ENCODE data around the gene SOX21.

The SOX21 gene

GRCh38 chr13:94673851-94674250, 38.5 kb downstream of the SOX21 start:
- H3K27ac ChIP-seq (ENCODE audit: low read depth, low read length, poor library complexity, severe bottlenecking): no peak overlapping the region
- H3K36me3 ChIP-seq (ENCODE audit: insufficient read depth, low read length): no peaks in the 10 kb centered on the region

GRCh38 chr13:94672400-94672799, 39.9 kb downstream of the SOX21 start:
- Histone ChIP-seq H3K27me3 (ENCODE audit: insufficient read depth, low read length) (peaks cover 9% of the 10 kb centered on the region; the same call in 1 of the 2 replicates), H3K4me1 (ENCODE audit: insufficient read depth, low read length, severe bottlenecking) (no peaks in the 10 kb centered on the region), H2AFZ (ENCODE audit: low read length) (no peak overlapping the region)

More at GRCh38 chr13:94673851-94674250, 38.5 kb downstream of the SOX21 start:
- H3F3A ChIP-seq (ENCODE audit: insufficient read depth, low read length): no peaks in the 10 kb centered on the region
- H3K27me3 ChIP-seq (ENCODE audit: insufficient read depth, low read length): no peaks in the 10 kb centered on the region
- H3K9me2 ChIP-seq (ENCODE audit: low read depth, low read length): no peaks in the 10 kb centered on the region
- no peak overlapping the region for H3K4me2 ChIP-seq (ENCODE audit: low read length)
- no peak overlapping the region for H2AFZ ChIP-seq (ENCODE audit: low read length)
- H3K9ac ChIP-seq (ENCODE audit: low read length): no peak overlapping the region
- H4K20me1 ChIP-seq (ENCODE audit: insufficient read depth, low read length): no peaks in the 10 kb centered on the region
- no peaks in the 10 kb centered on the region for H3K9me3 ChIP-seq (ENCODE audit: low read length)
- TF ChIP-seq CTCF (IDR thresholded peaks at IDR 0.05; ENCODE audit: low read length) (no peak), EZH2 (IDR thresholded peaks at IDR 0.05; ENCODE audit: borderline replicate concordance, low read length) (no peak)
- no peak overlapping the region for H3K4me3 ChIP-seq (ENCODE audit: low read depth, low read length, poor library complexity, severe bottlenecking)
- no peaks in the 10 kb centered on the region for H3K79me2 ChIP-seq (ENCODE audit: insufficient read depth, low read length)
- H3K4me1 ChIP-seq (ENCODE audit: insufficient read depth, low read length, severe bottlenecking): no peaks in the 10 kb centered on the region

GRCh38 chr13:94667190-94667589, 45.2 kb downstream of the SOX21 start:
- Histone ChIP-seq H3F3A (ENCODE audit: insufficient read depth, low read length) (no peaks in the 10 kb centered on the region), H3K4me1 (ENCODE audit: insufficient read depth, low read length, severe bottlenecking) (no peaks in the 10 kb centered on the region), H3K9me2 (ENCODE audit: low read depth, low read length) (no peaks in the 10 kb centered on the region), H2AFZ (ENCODE audit: low read length) (no peak overlapping the region), H3K27ac (ENCODE audit: low read depth, low read length, poor library complexity, severe bottlenecking) (no peak overlapping the region), H3K79me2 (ENCODE audit: insufficient read depth, low read length) (no peaks in the 10 kb centered on the region), H3K9ac (ENCODE audit: low read length) (no peak overlapping the region), H3K9me3 (ENCODE audit: low read length) (no peaks in the 10 kb centered on the region; the same call in 1 of the 2 replicates), H3K4me3 (ENCODE audit: low read depth, low read length, poor library complexity, severe bottlenecking) (no peak overlapping the region), H4K20me1 (ENCODE audit: insufficient read depth, low read length) (no peaks in the 10 kb centered on the region), H3K36me3 (ENCODE audit: insufficient read depth, low read length) (no peaks in the 10 kb centered on the region), H3K27me3 (ENCODE audit: insufficient read depth, low read length) (peaks cover 13% of the 10 kb centered on the region), H3K4me2 (ENCODE audit: low read length) (no peak overlapping the region)
- TF ChIP-seq CTCF (IDR thresholded peaks at IDR 0.05; ENCODE audit: low read length) (no peak), EZH2 (IDR thresholded peaks at IDR 0.05; ENCODE audit: borderline replicate concordance, low read length) (no peak)

More at GRCh38 chr13:94672400-94672799, 39.9 kb downstream of the SOX21 start:
- H3K36me3 ChIP-seq (ENCODE audit: insufficient read depth, low read length): no peaks in the 10 kb centered on the region
- H3K79me2 ChIP-seq (ENCODE audit: insufficient read depth, low read length): no peaks in the 10 kb centered on the region
- H3K27ac ChIP-seq (ENCODE audit: low read depth, low read length, poor library complexity, severe bottlenecking): no peak overlapping the region
- TF ChIP-seq CTCF (IDR thresholded peaks at IDR 0.05; ENCODE audit: low read length) (no peak), EZH2 (IDR thresholded peaks at IDR 0.05; ENCODE audit: borderline replicate concordance, low read length) (no peak)
- H4K20me1 ChIP-seq (ENCODE audit: insufficient read depth, low read length): no peaks in the 10 kb centered on the region
- no peak overlapping the region for H3K9ac ChIP-seq (ENCODE audit: low read length)
- no peaks in the 10 kb centered on the region for H3F3A ChIP-seq (ENCODE audit: insufficient read depth, low read length)
- no peaks in the 10 kb centered on the region for H3K9me2 ChIP-seq (ENCODE audit: low read depth, low read length)
- H3K9me3 ChIP-seq (ENCODE audit: low read length): no peaks in the 10 kb centered on the region; the same call in 1 of the 2 replicates
- no peak overlapping the region for H3K4me3 ChIP-seq (ENCODE audit: low read depth, low read length, poor library complexity, severe bottlenecking)
- no peak overlapping the region for H3K4me2 ChIP-seq (ENCODE audit: low read length)
